Measurements from ENCODE around the gene GRM7. TPM values are rescaled to one million over a fixed set of nuclear protein-coding genes. Genes with fewer than 3 reads are reported as not detected.

The GRM7 gene
- total and polyA plus RNA-seq, 9 donors, result 0.18 to 0.85 (median 0.26) TPM; not detected in 3

DNA sequence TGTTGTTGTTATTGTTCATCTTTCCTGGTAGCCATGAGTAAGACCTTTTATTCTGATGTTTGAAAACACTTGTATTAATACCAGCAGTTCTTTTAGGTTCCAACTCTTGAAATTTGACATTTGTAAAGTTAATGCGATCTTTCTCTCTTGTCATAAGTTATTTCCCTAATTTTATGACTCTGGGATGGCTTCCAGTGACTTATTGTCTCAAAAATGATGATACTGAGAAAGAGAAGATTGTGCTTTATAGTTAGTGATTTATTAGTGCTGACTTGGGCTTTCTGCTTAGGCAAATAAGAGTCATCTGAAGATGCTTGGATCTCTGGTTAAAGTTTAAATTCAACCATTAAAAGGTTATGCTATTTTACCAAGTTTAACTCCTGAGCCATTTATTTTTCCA lies 715.2 kb downstream of the GRM7 start:
- H3K9me3 ChIP-seq, result no peaks in the 10 kb centered on the region
- H3K4me1 ChIP-seq (ENCODE audit: insufficient read depth), result peaks cover 2% of the 10 kb centered on the region
- H3K27me3 ChIP-seq, result no peaks in the 10 kb centered on the region
- H3K36me3 ChIP-seq, result no peaks in the 10 kb centered on the region
- intact Hi-C loops (cut with DNase I), result no loop called here
- DNase-seq, result no peak
- 8 to 21% (median 13%) methylated on average over 1 of the region's 1 CpG for WGBS, 3 donors
- TF ChIP-seq CTCF (IDR thresholded peaks at IDR 0.05) (no peak), EP300 (IDR thresholded peaks at IDR 0.05) (no peak), POLR2A (IDR thresholded peaks at IDR 0.05) (no peak)
- H3K4me3 ChIP-seq, result no peak overlapping the region
- no peak overlapping the region for H3K27ac ChIP-seq

DNA sequence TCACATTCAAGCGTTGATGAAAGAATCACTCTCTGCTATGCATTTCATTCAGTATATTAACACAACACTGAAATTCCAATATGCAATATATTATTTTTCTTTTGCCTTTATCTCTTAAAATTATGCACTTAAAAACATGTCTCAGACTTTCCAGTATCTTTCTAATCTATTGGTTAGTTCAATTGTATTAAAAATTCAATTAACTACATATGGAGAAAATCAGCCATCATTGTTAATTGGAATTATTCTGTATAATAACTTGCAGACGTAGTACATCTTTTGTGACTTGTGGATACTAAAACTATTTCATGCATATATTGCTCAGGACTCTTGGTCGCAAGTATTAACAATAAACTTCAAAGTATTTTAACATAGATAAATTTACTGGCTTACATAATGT lies 715.6 kb downstream of the GRM7 start:
- peaks cover 2% of the 10 kb centered on the region for H3K4me1 ChIP-seq (ENCODE audit: insufficient read depth)
- TF ChIP-seq POLR2A (IDR thresholded peaks at IDR 0.05) (no peak), CTCF (IDR thresholded peaks at IDR 0.05) (no peak), EP300 (IDR thresholded peaks at IDR 0.05) (no peak)
- H3K4me3 ChIP-seq, result no peak overlapping the region
- WGBS, 3 donors, result 83 to 92% (median 90%) methylated on average over 3 of the region's 3 CpGs
- H3K27me3 ChIP-seq, result no peaks in the 10 kb centered on the region
- no peaks in the 10 kb centered on the region for H3K36me3 ChIP-seq
- no peak overlapping the region for H3K27ac ChIP-seq
- intact Hi-C loops (cut with DNase I), result no loop called here
- DNase-seq, result no peak
- no peaks in the 10 kb centered on the region for H3K9me3 ChIP-seq

DNA sequence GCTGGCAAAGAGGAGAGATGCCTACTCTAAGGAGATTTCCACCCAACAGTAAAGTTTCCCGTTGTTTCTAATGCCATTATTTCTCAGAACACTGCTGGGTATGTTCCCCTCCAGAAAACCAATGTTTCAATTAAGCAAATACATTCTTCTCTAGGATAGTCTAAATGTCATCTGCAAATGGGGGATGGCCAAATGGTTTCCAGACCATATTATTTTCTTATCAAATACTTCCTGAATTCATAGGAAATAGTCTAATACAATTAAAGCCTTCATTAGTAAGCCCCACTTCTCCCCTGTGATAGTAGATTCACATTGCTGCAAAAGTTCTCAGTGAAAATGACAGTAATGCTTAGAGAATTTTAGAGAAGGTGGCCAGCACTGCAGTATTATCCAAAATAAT lies 716.6 kb downstream of the GRM7 start:
- H3K4me1 ChIP-seq (ENCODE audit: insufficient read depth), result peaks cover 2% of the 10 kb centered on the region
- 77 to 89% (median 79%) methylated on average over 1 of the region's 1 CpG for WGBS, 3 donors
- no peak for DNase-seq
- no peaks in the 10 kb centered on the region for H3K9me3 ChIP-seq
- H3K27me3 ChIP-seq, result no peaks in the 10 kb centered on the region
- H3K27ac ChIP-seq, result no peak overlapping the region
- H3K4me3 ChIP-seq, result no peak overlapping the region
- H3K36me3 ChIP-seq, result no peaks in the 10 kb centered on the region
- intact Hi-C loops (cut with DNase I), result no loop called here
- TF ChIP-seq EP300 (IDR thresholded peaks at IDR 0.05), result no peak
- no peak for TF ChIP-seq CTCF (IDR thresholded peaks at IDR 0.05)
- no peak for TF ChIP-seq POLR2A (IDR thresholded peaks at IDR 0.05)

GRCh38 chr3:7581831-7582230 lies 720.9 kb downstream of the GRM7 start:
- H3K4me3 ChIP-seq, result no peak overlapping the region
- intact Hi-C loops (cut with DNase I), result no loop called here
- TF ChIP-seq POLR2A (IDR thresholded peaks at IDR 0.05) (no peak), CTCF (IDR thresholded peaks at IDR 0.05) (no peak), EP300 (IDR thresholded peaks at IDR 0.05) (no peak)
- WGBS, 3 donors, result 92 to 93% (median 93%) methylated on average over 1 of the region's 1 CpG
- H3K4me1 ChIP-seq (ENCODE audit: insufficient read depth), result peaks cover 7% of the 10 kb centered on the region
- H3K27me3 ChIP-seq, result no peaks in the 10 kb centered on the region
- no peak for DNase-seq
- no peaks in the 10 kb centered on the region for H3K36me3 ChIP-seq
- no peaks in the 10 kb centered on the region for H3K9me3 ChIP-seq
- H3K27ac ChIP-seq, result no peak overlapping the region

- 0 to 11% (median 4%) methylated on average over 3 of the region's 3 CpGs for WGBS, 3 donors
- Histone ChIP-seq H3K4me1 (ENCODE audit: insufficient read depth) (peaks cover 7% of the 10 kb centered on the region), H3K27ac (no peak overlapping the region), H3K4me3 (no peak overlapping the region), H3K9me3 (no peaks in the 10 kb centered on the region), H3K36me3 (no peaks in the 10 kb centered on the region), H3K27me3 (no peaks in the 10 kb centered on the region)
- intact Hi-C loops (cut with DNase I), result no loop called here
- TF ChIP-seq POLR2A (IDR thresholded peaks at IDR 0.05), result no peak
- no peak for TF ChIP-seq CTCF (IDR thresholded peaks at IDR 0.05)
- TF ChIP-seq EP300 (IDR thresholded peaks at IDR 0.05), result no peak
- DNase-seq, result no peak
Measured at GRCh38 chr3:7585052-7585451, 724.1 kb downstream of the GRM7 start.
